Fibroblast of mammary gland (primary cell): Measurements from ENCODE around the gene GALNT10.

Experiments used
- DNase-seq: peaks from one replicate; pipeline ENCODE4 v3.0.0-alpha.2; 2010; ENCODE audit warnings: low read depth
- H3K4me3 ChIP-seq: 2 replicates; pipeline ENCODE4 v1.5.1; 2011; ENCODE audit warnings: low read depth, mild to moderate bottlenecking, low read length, moderate library complexity; ENCODE audit not compliant: control insufficient read depth
- CTCF ChIP-seq: conservative IDR thresholded peaks from 2 replicates; pipeline ENCODE4 v1.5.1; 2011; ENCODE audit warnings: low read depth, low read length, inconsistent platforms; ENCODE audit not compliant: control insufficient read depth, insufficient read depth

Gene GALNT10

GRCh38 chr5:154203798-154204578 lies 13.5 kb downstream of the GALNT10 start:
- no peak for DNase-seq
- no peak overlapping the region for H3K4me3 ChIP-seq
- no peak for TF ChIP-seq CTCF

- TF ChIP-seq CTCF = no peak
- peak; percentile 47 for DNase-seq
- H3K4me3 ChIP-seq = no peak overlapping the region
Measured at GRCh38 chr5:154205441-154206117, 15.0 kb downstream of the GALNT10 start.

- DNase-seq = no peak
- TF ChIP-seq CTCF = no peak
- H3K4me3 ChIP-seq = no peak overlapping the region
Measured at GRCh38 chr5:154206311-154206710, 15.8 kb downstream of the GALNT10 start.

GRCh38 chr5:154207204-154207603 lies 16.7 kb downstream of the GALNT10 start:
- TF ChIP-seq CTCF = no peak
- no peak for DNase-seq
- no peak overlapping the region for H3K4me3 ChIP-seq

GRCh38 chr5:154209591-154210081 lies 19.1 kb downstream of the GALNT10 start:
- no peak overlapping the region for H3K4me3 ChIP-seq
- no peak for TF ChIP-seq CTCF
- no peak for DNase-seq

GRCh38 chr5:154210163-154210562 lies 19.6 kb downstream of the GALNT10 start:
- no peak for DNase-seq
- no peak for TF ChIP-seq CTCF

More at GRCh38 chr5:154210163-154210562, 19.6 kb downstream of the GALNT10 start:
- no peak overlapping the region for H3K4me3 ChIP-seq
